ENCODE measurements around the gene MXRA8. TPM values are rescaled to one million over a fixed set of nuclear protein-coding genes. Genes with fewer than 3 reads are reported as not detected.

The MXRA8 gene
- 24.3 and 25.0 TPM in 2 replicates for total RNA-seq
- long read RNA-seq: 0 reads

GRCh38 chr1:1358433-1359271, at the start of gene MXRA8:
TSS of gene MXRA8 (minus strand) at chr1:1358555. CDS start at chr1:1358504, 51 bp downstream.
- H3K4me1 Mint-ChIP-seq (ENCODE audit: low read depth): peaks cover 16% of the 10 kb centered on the region
- peaks cover 16% of the 10 kb centered on the region for H3K27me3 Mint-ChIP-seq
- peak within 1 kb of the TSS; percentile 69 for H3K4me3 Mint-ChIP-seq (ENCODE audit: low read depth)
- DNase-seq (ENCODE audit: low spot score, unreplicated experiment): peak; percentile 21
- no peaks in the 10 kb centered on the region for H3K9me3 Mint-ChIP-seq (ENCODE audit: low read depth)
- peak within 1 kb of the TSS; percentile 92 for H3K27ac Mint-ChIP-seq
- no peaks in the 10 kb centered on the region for H3K36me3 Mint-ChIP-seq (ENCODE audit: insufficient read depth)
- TF ChIP-seq CTCF (IDR thresholded peaks at IDR 0.05; ENCODE audit: unreplicated experiment): no peak

- Mint-ChIP-seq H3K36me3 (ENCODE audit: insufficient read depth) (peaks cover 17% of the 10 kb centered on the region), H3K4me3 (ENCODE audit: low read depth) (peak overlapping the region; percentile 91), H3K4me1 (ENCODE audit: low read depth) (peaks cover 15% of the 10 kb centered on the region), H3K9me3 (ENCODE audit: low read depth) (peaks cover 2% of the 10 kb centered on the region), H3K27ac (peak overlapping the region; percentile 85), H3K27me3 (no peaks in the 10 kb centered on the region)
- peak; percentile 16 for TF ChIP-seq CTCF (IDR thresholded peaks at IDR 0.05; ENCODE audit: unreplicated experiment)
- no peak for DNase-seq (ENCODE audit: low spot score, unreplicated experiment)
These were observed 49.4 kb upstream of the MXRA8 start for GRCh38 chr1:1407636-1408318.

GRCh38 chr1:1406821-1407635, 48.7 kb upstream of the MXRA8 start, which contains the start of gene MRPL20:
TSS of gene MRPL20 (minus strand) at chr1:1407293. CDS start at chr1:1407217, 76 bp downstream.
- Mint-ChIP-seq H3K9me3 (ENCODE audit: low read depth) (no peaks in the 10 kb centered on the region), H3K4me1 (ENCODE audit: low read depth) (peaks cover 15% of the 10 kb centered on the region), H3K36me3 (ENCODE audit: insufficient read depth) (peaks cover 17% of the 10 kb centered on the region), H3K4me3 (ENCODE audit: low read depth) (peak within 1 kb of the TSS; percentile 91), H3K27ac (peak within 1 kb of the TSS; percentile 95), H3K27me3 (no peaks in the 10 kb centered on the region)
- DNase-seq (ENCODE audit: low spot score, unreplicated experiment): peak; percentile 79
- TF ChIP-seq CTCF (IDR thresholded peaks at IDR 0.05; ENCODE audit: unreplicated experiment): no peak

GRCh38 chr1:1406101-1406820, 47.9 kb upstream of the MXRA8 start:
- H3K9me3 Mint-ChIP-seq (ENCODE audit: low read depth): no peaks in the 10 kb centered on the region
- no peaks in the 10 kb centered on the region for H3K27me3 Mint-ChIP-seq
- H3K4me1 Mint-ChIP-seq (ENCODE audit: low read depth): peaks cover 15% of the 10 kb centered on the region
- peaks cover 16% of the 10 kb centered on the region for H3K36me3 Mint-ChIP-seq (ENCODE audit: insufficient read depth)
- H3K4me3 Mint-ChIP-seq (ENCODE audit: low read depth): peak overlapping the region; percentile 91
- no peak for DNase-seq (ENCODE audit: low spot score, unreplicated experiment)
- TF ChIP-seq CTCF (IDR thresholded peaks at IDR 0.05; ENCODE audit: unreplicated experiment): no peak
- H3K27ac Mint-ChIP-seq: peak overlapping the region; percentile 84

All from progenitor cell of endocrine pancreas (in vitro differentiated cells).